GM19099 (cell line): ENCODE data around the gene UNK.

Source experiments
- POLR2A ChIP-seq: IDR thresholded peaks from 3 replicates; pipeline ENCODE4 v1.6.1; 2011; ENCODE audit warnings: low read depth; ENCODE audit not compliant: insufficient read length; ENCODE audit errors: extremely low read depth

The UNK gene

GRCh38 chr17:75776386-75777295, 8.0 kb upstream of the UNK start:
- peak; percentile 30 for TF ChIP-seq POLR2A

GRCh38 chr17:75777296-75777922, 7.2 kb upstream of the UNK start:
- TF ChIP-seq POLR2A = no peak

- no peak for TF ChIP-seq POLR2A
These were observed 5.8 kb upstream of the UNK start for GRCh38 chr17:75778861-75779249.

- peak; percentile 100 for TF ChIP-seq POLR2A
These were observed 5.2 kb upstream of the UNK start for GRCh38 chr17:75779250-75779986.

- TF ChIP-seq POLR2A = no peak
These were observed 4.4 kb upstream of the UNK start for GRCh38 chr17:75779987-75780889.

- no peak for TF ChIP-seq POLR2A
These were observed 1.4 kb upstream of the UNK start for GRCh38 chr17:75783069-75783783.

GRCh38 chr17:75783803-75784472, 668 bp upstream of the UNK start:
- no peak for TF ChIP-seq POLR2A

- peak; percentile 95 for TF ChIP-seq POLR2A
These were observed 647 bp downstream of the UNK start for GRCh38 chr17:75785016-75785890.

- TF ChIP-seq POLR2A = no peak
These were observed 6.6 kb downstream of the UNK start for GRCh38 chr17:75791254-75791653.

- no peak for TF ChIP-seq POLR2A
These were observed 8.9 kb downstream of the UNK start for GRCh38 chr17:75793460-75793859.

GRCh38 chr17:75795820-75796607, 11.4 kb downstream of the UNK start:
- no peak for TF ChIP-seq POLR2A

- no peak for TF ChIP-seq POLR2A
These were observed 14.8 kb downstream of the UNK start for GRCh38 chr17:75799402-75799801.
